ENCODE measurements around the gene PTPRD.

Gene PTPRD

DNA sequence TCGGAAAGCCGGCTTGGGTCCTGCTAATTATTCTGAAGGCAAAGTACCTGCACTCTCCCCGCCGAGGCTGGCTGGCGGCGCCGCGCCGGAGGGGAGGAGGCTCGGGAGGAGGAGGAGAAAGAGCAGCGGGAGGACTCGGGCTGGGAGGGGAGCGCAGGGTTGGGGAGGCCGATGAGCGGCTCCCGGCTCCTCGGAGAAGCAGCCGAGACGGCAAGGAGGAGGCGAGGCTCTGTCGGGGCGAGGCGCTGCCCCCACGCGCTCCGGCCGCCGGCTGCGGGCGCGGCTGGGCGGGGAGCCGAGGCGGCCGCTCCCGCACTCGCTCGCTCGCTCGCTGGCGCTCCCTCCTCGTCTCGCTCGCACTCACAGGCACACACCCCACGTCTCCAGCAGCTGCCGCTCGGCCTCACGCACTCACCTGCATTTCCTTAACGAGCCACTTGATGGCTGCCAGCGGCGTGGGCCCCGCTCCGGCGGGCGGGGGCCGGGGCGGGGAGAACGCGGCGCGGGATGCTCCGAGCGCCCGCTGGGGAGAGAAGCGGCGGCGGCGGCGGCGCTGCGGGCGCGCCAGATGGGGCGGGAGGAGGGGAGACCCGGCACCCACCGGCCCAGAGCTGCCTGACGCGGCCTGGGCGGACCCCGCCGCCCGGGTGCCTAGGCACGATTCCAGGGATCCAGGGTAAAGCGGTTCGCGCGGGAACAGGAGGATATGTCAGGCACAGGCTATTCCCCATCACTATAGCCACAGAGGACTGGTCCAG, at the start of gene PTPRD:
Gene PTPRD (minus strand): TSS at position 362 of the 758 bp plus-strand sequence.
- no peak for DNase-seq

DNA sequence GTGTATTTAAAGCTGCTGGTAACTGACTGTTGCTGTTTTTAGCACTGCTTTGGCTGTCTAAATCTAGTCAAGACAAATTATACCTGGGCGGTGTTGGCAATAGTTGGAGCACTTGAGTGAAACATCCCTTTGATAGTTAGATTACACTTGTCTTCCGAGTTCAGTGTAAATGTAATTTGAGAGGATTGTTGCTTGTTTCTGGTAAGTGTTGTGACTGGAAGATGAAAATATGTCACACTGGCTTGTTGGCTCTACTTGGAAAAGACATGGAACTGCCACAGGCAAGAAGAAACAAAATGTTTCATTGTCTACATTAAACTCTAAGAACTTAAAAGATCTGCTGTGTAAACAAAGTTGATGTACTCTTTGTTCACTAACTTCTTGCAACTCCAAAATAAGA, 49.2 kb upstream of the PTPRD start:
- DNase-seq = no peak

DNA sequence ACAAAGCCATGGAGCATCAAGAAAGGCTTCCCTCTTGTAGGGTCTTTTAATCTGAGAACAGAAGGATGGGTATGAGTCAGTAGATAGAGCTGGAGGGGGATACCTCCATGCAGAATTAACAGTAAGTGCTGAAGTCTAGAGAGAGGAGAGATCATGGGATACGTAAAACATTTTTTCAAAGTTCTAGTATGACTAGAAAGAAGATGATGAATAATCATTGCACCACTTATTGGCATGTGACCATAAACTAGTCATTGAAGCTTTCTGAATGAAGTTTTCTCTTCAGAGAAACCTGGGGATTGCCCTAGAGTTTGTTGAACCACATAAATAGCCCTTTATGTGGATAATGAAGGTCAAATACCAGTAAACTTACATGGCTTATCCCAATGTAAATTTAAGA, 48.6 kb upstream of the PTPRD start:
- DNase-seq = no peak

DNA sequence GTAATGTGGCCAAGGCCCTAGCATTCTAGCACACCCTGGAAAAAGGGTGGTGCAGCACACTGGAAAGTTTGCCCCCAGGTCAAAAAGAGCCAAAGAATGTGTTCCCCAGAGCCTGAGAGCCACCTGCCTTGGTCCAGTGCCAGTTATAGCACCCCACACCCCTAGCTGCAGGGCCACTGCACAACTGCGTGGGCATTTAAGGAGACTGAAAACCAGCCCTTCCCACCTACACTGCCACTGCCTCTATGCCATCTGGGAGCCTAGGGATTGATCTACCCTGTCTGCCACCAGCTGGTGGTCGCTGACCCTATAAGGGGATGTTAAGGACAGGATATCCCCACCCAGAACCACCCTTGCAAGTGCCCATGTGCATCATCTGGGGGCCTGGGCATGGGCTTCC, 38.2 kb upstream of the PTPRD start:
- DNase-seq = no peak

DNA sequence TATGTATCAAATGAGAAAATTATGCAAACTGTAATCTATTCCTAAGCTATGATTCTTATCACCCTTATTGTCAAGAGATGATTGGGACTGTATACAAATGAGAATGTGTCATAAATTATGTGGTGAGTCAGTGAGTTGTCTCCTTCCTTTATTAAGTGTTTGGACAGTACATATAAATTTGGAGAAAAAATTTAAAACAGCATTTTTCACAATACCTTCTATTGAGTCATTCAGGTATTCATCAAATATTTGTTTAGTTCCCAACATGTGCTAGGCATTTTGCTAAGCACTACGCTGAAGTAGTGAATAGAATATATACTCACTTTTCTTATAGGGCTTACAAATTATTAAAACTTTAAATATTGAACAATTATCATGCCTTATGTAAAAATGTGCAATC, 36.3 kb upstream of the PTPRD start:
- DNase-seq = no peak

GRCh38 chr9:10633785-10634184, 21.0 kb upstream of the PTPRD start:
- DNase-seq = no peak

DNA sequence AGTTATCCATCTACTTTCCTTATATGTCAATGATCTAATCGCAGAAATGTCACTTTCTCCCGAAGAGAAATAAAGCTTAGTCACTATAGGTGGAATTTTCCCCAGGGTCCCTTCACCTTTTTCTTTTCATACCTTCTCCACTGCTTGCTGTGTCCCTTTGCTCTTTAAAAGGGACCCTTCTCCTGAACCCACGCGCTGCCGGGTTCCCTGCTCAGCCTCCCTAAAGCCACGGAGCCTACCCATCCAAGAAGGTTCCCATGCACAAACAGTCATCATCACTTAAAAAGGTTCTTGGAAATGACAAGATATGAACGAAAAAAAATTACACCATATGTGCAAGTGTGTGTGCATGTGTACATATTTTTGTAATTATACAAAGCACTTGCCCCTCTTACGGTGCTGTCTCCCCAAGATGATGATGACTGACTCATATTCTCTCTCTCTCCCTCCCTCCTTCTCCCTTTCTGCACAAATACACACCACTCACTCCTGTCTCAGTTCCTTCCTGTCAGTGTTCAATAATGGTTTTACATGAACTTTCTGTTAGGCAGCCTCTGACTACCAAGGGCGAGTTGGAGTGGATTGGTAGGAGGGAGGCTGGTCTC, 1.5 kb upstream of the PTPRD start:
- no peak for DNase-seq

DNA sequence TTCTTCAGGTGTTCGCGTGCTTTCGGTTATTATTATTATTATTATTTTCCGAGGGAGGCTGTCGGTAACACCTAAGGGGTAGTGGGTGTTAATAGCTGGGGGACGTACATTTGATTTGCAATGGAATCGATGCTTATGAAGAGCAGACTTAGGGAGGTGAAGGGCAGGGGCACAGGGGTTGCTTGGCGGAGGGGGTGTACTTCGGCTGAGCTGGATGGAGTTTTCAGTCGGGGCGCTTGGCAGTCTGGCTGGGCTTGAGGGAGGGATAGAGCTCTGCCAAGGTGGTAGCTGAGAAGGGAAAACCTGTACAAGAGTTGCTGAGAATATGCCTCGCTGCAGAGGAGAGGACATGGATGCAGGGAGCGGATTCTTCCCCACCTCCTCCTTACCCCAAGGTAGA, 617 bp upstream of the PTPRD start:
- DNase-seq = no peak

GRCh38 chr9:10605388-10605787, 7.4 kb downstream of the PTPRD start:
- no peak for DNase-seq

- DNase-seq = no peak
Observed at GRCh38 chr9:10604927-10605326, 7.9 kb downstream of the PTPRD start.

DNA sequence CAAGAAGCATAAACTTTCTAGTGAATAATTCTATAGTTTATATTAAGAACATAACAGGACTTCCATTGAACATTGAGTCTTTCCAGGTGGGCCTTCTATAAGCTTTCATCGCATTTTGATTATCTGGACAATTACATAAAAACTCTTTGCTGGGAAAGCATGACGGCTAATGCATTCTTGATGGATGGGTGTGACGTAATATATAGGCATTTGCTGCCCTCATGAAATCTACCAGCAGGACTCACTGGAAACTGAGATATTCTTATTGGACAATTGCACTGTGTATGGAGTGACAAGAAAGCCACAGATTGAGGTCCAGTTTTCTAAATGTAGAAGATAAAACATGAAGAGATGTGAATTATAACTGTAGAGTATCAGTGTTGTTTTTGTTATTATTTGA, 15.0 kb downstream of the PTPRD start:
- DNase-seq = no peak

DNA sequence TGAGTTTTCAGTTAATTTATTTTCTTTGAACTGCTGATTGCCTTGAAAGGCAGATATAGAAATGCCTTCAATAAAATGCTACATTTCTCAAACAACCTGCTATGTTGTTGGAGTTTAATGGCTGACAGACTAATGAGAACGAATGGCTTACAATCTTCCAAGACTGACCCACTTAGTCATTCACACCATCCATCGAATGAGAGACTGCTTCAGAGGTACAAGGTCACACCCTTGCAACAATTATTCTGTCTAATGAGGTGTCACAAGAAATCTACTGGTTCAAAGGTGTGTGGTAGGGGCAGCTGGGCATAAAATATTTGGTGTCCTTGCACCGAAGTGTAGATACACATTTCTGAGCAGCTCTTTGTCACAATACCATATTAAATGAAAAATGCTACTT, 18.3 kb downstream of the PTPRD start:
- no peak for DNase-seq

- DNase-seq = no peak
Observed at GRCh38 chr9:10586407-10586806, 26.4 kb downstream of the PTPRD start.

GRCh38 chr9:10571699-10572098, 41.1 kb downstream of the PTPRD start:
- no peak for DNase-seq

DNA sequence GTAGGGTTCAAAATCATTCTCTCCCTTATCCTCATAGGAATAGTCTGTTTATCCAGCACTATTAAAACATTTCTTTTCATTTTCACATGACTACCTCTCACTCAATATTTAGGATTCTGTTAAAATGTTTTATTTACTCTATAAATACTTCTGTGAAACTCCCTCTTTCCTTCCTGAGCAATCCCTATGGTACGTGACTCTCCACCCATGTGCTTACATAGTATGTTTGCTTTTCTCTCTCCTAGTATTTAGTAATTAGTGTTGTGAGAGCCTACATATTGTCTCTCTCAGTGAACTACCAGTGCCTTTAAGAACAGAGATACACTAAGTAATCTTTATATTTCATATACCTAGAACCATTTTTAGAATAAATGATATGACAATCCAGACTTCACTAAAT, 46.0 kb downstream of the PTPRD start:
- DNase-seq = no peak

DNA sequence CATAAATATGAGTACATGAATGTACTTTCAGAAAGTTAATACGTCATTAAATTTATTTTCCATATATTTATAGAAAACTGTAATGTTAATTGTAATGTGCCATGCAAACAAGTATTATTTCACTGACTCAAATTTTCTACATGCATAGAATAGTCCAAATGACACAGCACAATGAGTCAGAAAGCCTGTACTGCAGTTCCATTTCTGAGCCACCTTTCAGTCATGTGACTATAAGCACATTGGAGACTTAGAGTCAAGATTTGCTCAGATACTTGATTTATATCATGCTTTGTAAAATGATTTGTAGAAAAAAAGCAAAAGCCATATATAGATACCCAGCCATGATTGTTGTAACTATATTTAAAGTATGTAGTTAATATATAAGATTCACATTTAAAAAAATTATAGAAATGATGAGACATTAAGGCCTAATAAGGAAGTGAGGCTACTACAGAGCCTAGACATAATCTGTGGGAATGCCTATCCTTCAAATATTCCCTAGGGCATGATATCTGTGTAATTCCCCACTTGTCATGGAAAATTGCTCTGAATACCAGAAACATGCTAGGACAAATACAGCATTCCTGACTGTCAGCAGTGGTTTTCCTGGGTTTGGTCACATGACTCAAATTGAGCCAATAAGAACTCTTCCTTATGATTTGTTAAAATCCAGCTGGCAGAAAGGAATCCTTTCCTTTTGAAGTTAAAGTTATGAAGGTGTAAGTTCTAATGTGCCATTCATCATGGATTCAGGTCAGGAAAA, 50.0 kb downstream of the PTPRD start:
- no peak for DNase-seq

GRCh38 chr9:10548348-10548747, 64.5 kb downstream of the PTPRD start:
- no peak for DNase-seq

GRCh38 chr9:10538073-10538472, 74.7 kb downstream of the PTPRD start:
- no peak for DNase-seq

DNA sequence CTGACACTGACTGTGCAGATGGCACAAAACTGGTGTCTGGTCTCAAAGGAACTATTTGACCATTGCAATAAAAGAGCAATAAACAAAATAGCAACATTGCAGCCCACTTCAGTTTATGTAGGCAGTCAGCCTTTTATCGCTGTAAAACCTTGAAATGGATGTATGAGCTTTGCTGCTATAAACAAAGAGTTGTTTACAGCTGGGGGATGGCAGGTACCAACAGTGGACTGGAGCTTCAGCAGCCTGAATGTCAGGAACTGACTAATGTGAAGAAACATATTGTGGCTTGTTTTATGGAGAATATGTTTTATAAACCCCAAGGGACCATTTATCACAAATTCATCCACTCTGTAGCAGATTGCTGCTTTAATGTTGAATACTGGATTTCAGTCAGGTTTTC, 78.0 kb downstream of the PTPRD start:
- no peak for DNase-seq

DNA sequence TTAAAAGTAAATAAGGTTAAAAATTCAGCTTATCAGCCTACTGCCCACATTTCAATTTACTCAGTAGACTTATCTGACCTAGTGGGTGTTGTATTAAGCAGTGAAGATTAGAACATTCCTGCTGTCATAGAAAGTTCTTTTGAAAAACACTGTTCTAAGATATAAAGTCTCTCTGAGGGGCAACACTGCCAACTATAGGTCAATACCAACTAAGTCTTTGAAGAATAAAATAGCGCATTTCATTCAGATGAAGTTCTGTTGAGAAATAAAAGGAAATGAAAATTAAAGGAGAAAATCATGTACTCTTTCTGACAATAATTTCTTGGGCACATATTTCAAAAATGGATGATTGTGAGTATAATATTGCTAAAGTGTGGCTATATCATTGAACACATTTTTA, 86.8 kb downstream of the PTPRD start:
- DNase-seq = no peak

DNA sequence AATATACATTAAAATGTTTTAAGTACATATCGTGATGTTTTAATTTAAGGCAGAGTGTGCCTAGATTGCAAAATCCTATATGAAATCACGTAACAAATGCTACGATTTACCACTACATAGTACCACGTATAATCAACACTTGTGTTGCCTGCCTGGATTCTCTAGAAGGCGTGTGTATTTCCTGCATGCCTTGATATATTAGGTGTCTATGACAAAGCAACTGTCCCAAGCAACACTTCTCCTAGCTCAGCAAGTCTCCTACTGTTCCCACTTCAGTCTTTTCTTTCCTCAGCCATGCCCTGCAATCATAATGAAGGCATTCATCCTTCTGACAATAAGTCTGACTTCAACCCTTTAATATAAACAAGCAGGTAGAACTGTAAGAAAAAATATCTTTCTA, 89.6 kb downstream of the PTPRD start:
- no peak for DNase-seq

DNA sequence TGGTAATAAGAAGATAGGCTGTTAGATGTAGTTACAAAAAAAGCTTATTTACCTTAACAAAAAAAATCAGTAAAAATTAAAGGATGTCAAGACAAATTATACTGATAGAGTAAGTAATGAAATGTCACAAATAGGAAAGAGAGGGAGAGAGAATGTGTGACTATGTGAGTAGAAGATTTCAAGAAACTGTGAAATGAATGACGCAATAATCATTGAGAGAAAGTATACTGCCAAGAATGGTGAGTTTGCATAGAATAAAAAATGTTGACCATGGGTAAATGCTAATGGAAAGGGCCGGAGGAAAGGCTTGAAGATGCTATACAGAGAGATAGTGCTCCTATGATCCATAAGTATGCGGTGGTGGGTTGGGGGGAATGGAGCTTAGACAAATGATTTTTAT, 100.7 kb downstream of the PTPRD start:
- DNase-seq = no peak

DNA sequence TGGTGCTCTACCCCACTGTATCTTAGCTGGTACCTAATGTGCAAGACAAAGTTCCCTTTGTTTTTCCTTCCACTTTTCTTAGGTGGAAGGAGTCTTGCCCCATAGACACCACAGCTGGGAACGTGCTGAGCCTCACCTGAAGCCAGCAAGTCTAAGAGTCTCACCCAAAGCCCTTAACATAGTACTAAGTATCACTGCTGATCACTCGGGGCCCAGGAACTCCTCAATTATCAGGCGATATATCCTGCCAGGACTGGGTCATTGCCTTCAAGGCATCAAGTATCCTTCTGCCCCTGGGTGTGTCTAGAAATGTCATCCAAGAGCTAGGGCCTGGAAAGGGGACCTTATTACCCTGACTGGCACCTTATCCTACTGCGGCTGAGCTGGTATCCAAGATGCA, 123.9 kb downstream of the PTPRD start:
- no peak for DNase-seq

GRCh38 chr9:10479172-10479571, 133.6 kb downstream of the PTPRD start:
- DNase-seq = no peak

Measured in activated CD4-positive, alpha-beta T cell treated with anti-CD3 and anti-CD28 coated beads, Interleukin-2, amount 50 U/mL, for 4 hours (primary cell).